CD4-positive, alpha-beta T cell treated with Interleukin-15 for 1 hour (primary cell): ENCODE results near the gene APBA2.

Source experiments
- DNase-seq: peaks from one replicate; pipeline ENCODE4 v3.0.0-alpha.2; 2020

APBA2 gene

GRCh38 chr15:29066838-29067237 lies 181.1 kb downstream of the APBA2 start:
- no peak for DNase-seq

DNA sequence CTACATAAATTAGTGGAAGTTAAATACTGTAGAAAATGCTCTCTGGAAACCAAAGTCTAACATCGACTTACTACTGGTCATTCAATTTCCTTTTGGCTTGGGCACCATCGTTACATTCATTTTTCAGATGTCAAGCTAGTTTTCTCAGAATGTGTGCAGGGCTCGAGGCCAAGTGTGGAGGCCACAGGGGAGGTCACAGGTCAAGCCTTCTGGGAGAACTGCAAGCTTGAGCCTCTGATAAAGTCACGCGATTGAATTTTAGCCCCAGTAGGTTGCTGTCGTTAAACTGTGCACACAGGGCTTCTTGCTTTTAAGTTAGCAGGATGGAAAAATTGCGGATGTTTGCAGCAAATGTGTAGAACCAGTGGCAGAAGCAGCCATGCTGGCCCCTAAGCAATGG lies 182.2 kb downstream of the APBA2 start:
- no peak for DNase-seq

- no peak for DNase-seq
Measured at GRCh38 chr15:29070471-29071231, 184.9 kb downstream of the APBA2 start.

GRCh38 chr15:29071232-29071881 lies 185.6 kb downstream of the APBA2 start:
- no peak for DNase-seq

- DNase-seq = no peak
Measured at GRCh38 chr15:29071882-29072273, 186.1 kb downstream of the APBA2 start.

DNA sequence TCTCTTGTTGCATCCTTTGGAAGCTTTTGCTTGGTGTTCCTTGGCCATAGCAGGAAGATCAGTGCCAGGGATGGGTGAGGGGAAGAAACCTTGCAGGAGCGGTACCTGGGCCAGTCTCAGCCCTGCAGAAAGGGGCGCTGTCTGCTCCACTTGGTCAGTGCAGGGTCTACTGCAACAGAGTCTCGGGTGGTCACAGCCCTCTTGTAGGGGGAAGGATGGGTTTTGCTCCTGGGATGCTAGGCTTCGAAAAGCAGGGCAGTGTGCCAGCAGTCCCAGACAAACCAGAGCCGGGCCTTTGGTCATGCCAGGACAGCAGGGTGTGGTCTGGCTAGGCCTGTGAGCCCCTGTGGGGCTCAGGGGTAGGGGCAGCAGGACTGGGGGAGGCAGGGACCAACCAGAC lies 186.7 kb downstream of the APBA2 start:
- no peak for DNase-seq

DNA sequence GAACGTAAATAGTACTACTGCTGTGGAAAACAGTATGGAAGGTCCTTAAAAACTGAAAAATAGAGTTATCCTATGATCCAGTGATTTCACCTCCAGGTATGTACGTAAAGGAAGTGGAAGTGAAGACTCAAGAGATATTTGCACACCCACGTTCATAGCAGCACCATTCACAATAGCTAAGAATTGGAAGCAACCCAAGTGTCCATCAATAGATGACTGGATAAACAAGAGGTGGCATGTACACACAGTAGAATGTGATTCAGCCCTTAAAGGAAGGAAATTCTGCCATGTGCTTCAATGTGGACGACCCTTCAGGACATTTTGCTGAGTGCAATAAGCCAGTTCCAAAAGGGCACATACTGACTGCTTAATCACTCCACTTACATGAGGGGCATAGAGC lies 188.3 kb downstream of the APBA2 start:
- DNase-seq = no peak

DNA sequence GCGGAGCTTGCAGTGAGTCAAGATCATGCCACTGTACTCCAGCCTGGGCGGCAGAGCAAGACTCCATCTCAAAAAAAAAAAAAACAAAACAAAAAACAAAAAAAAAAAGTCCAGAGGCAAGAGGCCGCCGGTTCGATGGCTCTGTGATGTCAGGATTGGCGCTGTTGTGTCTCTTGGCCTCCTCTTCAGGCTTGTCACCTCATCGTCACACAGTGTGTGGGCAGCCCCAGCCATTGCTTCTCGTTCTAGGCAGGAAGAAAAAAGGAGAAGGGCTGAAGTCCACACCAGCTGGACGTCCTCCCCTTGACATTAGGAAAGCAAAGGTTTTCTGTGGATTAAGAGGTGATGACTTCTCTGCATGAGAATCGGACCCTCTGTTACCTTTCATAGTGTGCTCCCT lies 192.8 kb downstream of the APBA2 start:
- no peak for DNase-seq

- DNase-seq = no peak
Measured at GRCh38 chr15:29079479-29079878, 193.7 kb downstream of the APBA2 start.

DNA sequence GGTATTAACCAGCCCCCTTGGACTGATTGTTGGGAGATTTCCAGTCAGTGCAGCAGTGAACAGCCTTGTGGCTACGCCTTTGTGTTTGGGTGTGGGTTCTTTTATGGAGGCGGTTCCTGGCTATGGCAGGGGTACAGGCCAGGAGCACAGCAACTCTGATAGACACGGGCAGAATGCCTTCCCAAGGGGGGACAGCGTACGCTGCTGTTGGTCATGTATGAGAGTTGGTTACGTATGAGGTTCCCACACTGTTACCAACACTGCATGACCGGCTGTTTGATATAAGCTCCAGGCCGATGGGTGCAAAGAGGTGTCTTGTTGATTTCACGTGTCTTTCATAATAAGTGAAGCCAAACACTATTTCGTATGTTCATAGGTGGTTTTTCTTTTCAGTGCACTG lies 196.0 kb downstream of the APBA2 start:
- no peak for DNase-seq

DNA sequence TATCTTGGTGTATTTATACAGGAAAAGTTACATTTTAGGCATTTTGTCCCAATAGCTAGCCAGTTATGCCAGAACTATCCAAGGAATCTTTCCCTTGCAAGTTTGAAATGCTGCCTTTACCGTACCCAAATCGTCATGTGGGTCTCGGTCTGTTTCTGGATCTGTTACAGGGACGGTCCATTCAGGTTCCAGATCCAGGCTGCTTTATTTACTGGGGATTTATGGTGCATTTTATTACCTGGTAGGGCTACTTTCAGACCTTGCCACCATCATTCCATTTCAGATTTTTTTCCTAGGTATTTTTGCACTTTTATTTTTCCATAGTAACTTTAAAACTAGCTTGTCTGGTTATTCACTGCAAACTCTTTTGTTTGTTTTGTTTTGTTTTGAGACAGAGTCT lies 197.4 kb downstream of the APBA2 start:
- no peak for DNase-seq

- DNase-seq = no peak
Measured at GRCh38 chr15:29083858-29084257, 198.1 kb downstream of the APBA2 start.

DNA sequence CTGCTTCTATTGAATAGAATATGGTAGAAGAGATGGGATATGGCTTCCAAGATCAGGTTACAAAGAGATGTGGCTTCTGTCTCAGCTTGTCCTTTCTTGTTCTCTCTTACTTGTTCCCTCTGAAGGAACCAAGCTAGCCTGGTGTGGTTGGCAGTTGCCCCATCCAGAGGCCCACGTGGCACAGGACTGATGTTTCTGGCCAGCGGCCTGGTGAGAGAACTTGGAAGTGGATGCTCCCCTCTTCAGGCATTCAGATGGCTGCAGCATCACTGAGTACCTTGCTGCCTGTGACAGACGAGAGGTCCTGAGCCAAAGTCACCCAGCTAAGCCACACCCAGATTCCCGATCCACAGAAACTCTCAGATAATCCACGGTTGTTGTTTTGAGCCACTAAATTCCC lies 200.2 kb downstream of the APBA2 start:
- no peak for DNase-seq

DNA sequence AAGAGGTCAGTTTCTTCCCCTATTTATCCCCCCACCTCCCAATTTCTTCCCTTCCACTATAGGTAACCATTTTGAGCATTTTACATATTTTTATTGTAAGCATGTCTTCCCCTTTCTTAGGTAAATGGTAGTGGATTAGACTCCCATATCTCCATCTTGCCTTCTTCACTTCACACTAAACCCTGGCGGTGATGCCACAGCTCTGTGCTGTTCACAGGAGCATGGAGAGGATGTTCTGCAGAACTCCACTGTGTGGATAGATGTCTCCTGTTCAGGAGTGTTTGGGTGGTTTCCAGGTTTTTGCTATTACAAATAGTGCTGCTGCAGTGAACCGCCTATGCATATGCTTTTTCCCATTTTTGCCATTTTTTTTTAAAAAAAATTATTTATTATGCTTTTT lies 201.1 kb downstream of the APBA2 start:
- DNase-seq = no peak

DNA sequence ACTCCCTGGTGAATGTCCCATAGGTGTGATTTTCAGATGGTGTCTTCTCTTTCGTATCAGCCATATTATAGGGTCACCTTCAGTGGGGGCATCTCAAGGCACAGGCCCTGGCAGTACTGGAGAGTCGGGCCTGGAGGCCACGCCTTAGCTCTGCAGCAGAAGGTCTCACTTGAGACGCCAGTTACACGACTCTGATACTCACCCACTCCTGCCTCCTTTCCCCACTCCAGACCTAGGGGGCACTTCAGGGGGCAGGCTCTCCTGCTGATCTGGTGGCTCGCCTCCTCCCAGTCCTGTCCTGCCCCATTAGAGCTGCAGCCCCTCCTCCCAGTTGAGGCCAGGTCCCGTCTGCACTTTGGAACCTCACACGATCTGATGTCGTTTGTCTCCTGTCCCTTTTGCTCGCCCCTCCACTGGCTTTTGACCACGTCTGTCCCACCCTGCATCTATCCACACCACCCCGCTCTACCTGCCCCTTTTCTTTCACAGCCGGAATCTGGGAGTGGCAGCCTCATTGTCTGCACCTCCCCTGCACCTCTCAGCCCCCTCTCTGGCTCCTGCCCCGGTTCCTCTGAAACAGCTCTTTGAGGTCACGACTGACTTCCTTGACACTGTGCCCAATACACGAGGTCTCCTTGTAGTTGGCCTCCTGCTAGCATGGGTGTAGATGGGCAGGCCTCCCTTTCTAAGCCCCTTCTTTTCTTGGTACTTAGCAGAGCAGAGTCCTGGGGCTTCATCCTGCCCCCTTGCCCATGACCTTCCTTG lies 201.9 kb downstream of the APBA2 start:
- DNase-seq = no peak

DNA sequence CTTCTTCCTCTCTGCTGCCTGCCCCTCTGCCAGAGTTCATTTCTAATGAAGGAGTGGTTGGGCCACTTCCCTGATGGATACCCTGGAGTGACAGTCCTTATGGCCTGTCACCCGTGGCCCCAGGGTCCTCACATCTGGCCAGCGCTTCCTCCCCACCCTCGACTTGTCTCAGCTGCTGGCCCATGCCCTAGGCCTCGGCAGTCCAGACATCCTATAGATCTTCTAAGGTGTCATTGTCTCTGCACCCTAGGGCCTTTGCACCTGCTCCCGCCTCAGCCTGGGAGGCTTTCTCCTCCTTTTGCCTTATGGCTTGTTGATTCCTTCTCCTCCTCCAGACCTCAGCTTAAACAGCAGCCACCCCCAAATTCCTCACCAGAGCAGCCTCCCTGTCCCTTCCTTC lies 202.9 kb downstream of the APBA2 start:
- DNase-seq = no peak

GRCh38 chr15:29089731-29090616 lies 204.2 kb downstream of the APBA2 start:
- DNase-seq = no peak

- DNase-seq = peak; percentile 33
Measured at GRCh38 chr15:29090617-29091466, 205.1 kb downstream of the APBA2 start.

- DNase-seq = no peak
Measured at GRCh38 chr15:29091666-29092065, 205.9 kb downstream of the APBA2 start.

DNA sequence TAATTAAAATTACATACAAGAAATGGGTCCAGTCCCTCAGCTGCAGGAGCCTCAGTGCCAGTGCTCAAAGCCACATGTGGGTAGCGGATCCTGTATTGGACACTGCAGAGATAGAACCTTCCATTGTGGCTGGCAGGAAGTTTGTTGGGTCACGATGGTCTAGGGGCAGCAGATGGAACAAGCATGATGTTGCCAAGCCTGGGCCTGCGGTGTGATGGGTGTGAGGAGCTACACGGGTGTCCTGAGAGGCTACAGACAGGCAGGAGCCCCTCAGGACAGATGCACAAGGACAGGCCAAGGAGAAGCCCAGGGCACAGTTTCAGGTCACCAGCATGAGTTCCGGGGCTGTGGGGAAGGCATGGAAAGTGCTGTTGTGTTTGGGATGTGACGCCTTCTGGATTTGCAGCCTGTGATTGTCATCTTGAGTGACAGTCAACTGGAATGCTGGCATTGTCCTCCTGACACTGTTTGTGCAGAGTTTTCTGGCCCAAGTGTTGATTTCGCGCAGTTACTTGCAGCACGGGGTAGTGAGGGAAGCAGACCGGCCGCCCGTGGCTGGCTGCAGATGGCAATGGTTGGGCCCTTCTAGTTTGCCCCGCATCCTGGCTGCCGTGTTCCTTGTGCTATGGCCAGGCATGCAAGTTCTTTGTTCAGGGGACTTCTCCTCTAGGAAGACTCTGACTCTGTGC lies 206.7 kb downstream of the APBA2 start:
- no peak for DNase-seq

DNA sequence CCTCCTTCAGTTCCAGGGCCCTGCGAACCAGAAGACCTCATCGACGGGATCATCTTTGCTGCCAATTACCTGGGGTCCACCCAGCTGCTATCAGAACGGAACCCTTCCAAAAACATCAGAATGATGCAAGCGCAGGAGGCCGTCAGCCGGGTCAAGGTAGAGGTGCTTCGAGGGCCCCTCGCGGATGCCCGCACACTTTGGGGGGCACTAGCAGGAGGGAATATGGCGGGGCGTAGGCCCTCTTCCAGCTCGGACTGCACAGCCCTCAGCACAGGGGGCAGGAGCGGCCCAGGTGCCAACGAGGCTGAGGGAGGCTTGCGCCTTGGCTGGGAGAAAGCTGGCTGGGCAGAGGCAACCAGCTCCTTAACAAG lies 207.3 kb downstream of the APBA2 start:
- DNase-seq = no peak
